H1 (cell line): ENCODE results near the gene SMARCA2. TPM values are rescaled to one million over a fixed set of nuclear protein-coding genes. Genes with fewer than 3 reads are reported as not detected.

Experiments
- CEBPB ChIP-seq: IDR thresholded peaks from 2 replicates; pipeline ENCODE4 v1.6.1; 2012; ENCODE audit warnings: low read depth, low read length
- GTF2F1 ChIP-seq: IDR thresholded peaks from 2 replicates; pipeline ENCODE4 v1.6.1; 2012; ENCODE audit warnings: low read depth, low read length, improper control_type of control experiment, borderline replicate concordance
- POLR2A ChIP-seq, 2 experiments: IDR thresholded peaks; 1 replicate in 1 of 2; 2 replicates in 1 of 2; pipeline ENCODE4 v1.6.1; 2011; ENCODE audit warnings: low read depth in 2 of 2, low read length in 2 of 2, mild to moderate bottlenecking in 2 of 2; ENCODE audit errors: control extremely low read depth in 1 of 2
- POLR2AphosphoS5 ChIP-seq: IDR thresholded peaks from 2 replicates; pipeline ENCODE4 v1.6.1; 2011; ENCODE audit warnings: low read depth, low read length
- RAD21 ChIP-seq, 2 experiments: IDR thresholded peaks in 1 of 2; conservative IDR thresholded peaks in 1 of 2; 2 replicates each; pipeline ENCODE4 v1.6.1; 2011; ENCODE audit warnings: low read depth in 2 of 2, low read length in 2 of 2, improper control_type of control experiment in 1 of 2, inconsistent platforms in 1 of 2, mild to moderate bottlenecking in 1 of 2, moderate library complexity in 1 of 2
- RNF2 ChIP-seq: fragments of 200-900, 300-1000 bp; sonication (generic); IDR thresholded peaks from 2 replicates; pipeline ENCODE4 v1.7.1; 2016; ENCODE audit warnings: borderline replicate concordance, low read depth, mild to moderate bottlenecking, antibody characterized with exemption, low read length; ENCODE audit not compliant: poor library complexity, severe bottlenecking; ENCODE audit errors: missing control alignments
- SUZ12 ChIP-seq: fragments of 200-600 bp; sonication (generic); IDR thresholded peaks from 2 replicates; pipeline ENCODE4 v1.6.1; 2012; ENCODE audit warnings: mild to moderate bottlenecking, inconsistent platforms, low read length, moderate library complexity, mixed read lengths
- TAF1 ChIP-seq: IDR thresholded peaks from 2 replicates; pipeline ENCODE4 v1.6.1; 2011; ENCODE audit warnings: mild to moderate bottlenecking, low read depth, low read length
- YY1 ChIP-seq: IDR thresholded peaks from 2 replicates; pipeline ENCODE4 v1.6.1; 2011; ENCODE audit warnings: low read depth, mild to moderate bottlenecking, low read length
- polyA plus RNA-seq, 7 experiments: library from polyadenylated mRNA; depleted of rRNA in 3 of 7; stranded (reverse) in 5 of 7; unstranded in 2 of 7; fragments of >200 nt in 5 of 7; fragments of 200-250 nt in 2 of 7; gene quantifications; 1 replicate in 5 of 7; 2 replicates in 1 of 7; 4 replicates in 1 of 7; pipeline versions ENCODE4 v1.2.1 to v1.2.3, GENCODE V29; 2011 to 2013; ENCODE audit warnings: missing spikeins in 2 of 7, mixed read lengths in 2 of 7
- total RNA-seq: library from RNA; stranded (reverse); fragmentation: NEBNext Ultra II Directional; extraction: Animal tissue kit (Norgen Biotek cat#: 25700); gene quantifications from 2 replicates; pipeline ENCODE4 v1.2.1, GENCODE V29; 2021
- TF ChIP-seq, protein P1 (sequence below): IDR thresholded peaks from 2 replicates; pipeline ENCODE4 v1.6.1; 2012; ENCODE audit warnings: inconsistent platforms
- TF ChIP-seq, protein P2 (sequence below): IDR thresholded peaks from 2 replicates; pipeline ENCODE4 v1.6.1; 2012; ENCODE audit warnings: inconsistent platforms

The SMARCA2 gene
- total and polyA plus RNA-seq, 2 of the 8 experiments (the other 6 are each of a cell fraction or from before 2014, with no cell fraction given): 6.3 to 21.7 TPM

GRCh38 chr9:2066312-2067273 lies 51.4 kb downstream of the SMARCA2 start (continued):
- TF ChIP-seq, protein P1, sequence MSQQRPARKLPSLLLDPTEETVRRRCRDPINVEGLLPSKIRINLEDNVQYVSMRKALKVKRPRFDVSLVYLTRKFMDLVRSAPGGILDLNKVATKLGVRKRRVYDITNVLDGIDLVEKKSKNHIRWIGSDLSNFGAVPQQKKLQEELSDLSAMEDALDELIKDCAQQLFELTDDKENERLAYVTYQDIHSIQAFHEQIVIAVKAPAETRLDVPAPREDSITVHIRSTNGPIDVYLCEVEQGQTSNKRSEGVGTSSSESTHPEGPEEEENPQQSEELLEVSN: no peak
- TF ChIP-seq POLR2AphosphoS5 (no peak), SUZ12 (no peak), RAD21 (IDR thresholded peaks at IDR 0.05 in 1 of 2, conservative IDR thresholded peaks at IDR 0.05 in 1 of 2; ENCODE audit: low read depth in 2 of 2, low read length in 2 of 2) (peak; percentile 77 to 83), TAF1 (no peak), POLR2A (IDR thresholded peaks at IDR 0.05; ENCODE audit: control extremely low read depth in 1 of 2, low read depth in 2 of 2, low read length in 2 of 2) (no peak), CEBPB (no peak), GTF2F1 (no peak), YY1 (0 out of 2 replicates have a peak, but pooled peaks have one; percentile 13), RNF2 (no peak)
- TF ChIP-seq, protein P2, sequence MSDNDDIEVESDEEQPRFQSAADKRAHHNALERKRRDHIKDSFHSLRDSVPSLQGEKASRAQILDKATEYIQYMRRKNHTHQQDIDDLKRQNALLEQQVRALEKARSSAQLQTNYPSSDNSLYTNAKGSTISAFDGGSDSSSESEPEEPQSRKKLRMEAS: peak; percentile 41; the same call in 1 of the 2 replicates
